Measurements from ENCODE around the gene TFB2M. TPM values are rescaled to one million over a fixed set of nuclear protein-coding genes. Genes with fewer than 3 reads are reported as not detected.
"Not testable (repeated sequence)": the region's sequence is repeated elsewhere in the genome, so short reads cannot be mapped to it uniquely, and the experiment has no call there.

Gene TFB2M
- total and polyA plus RNA-seq, 2 donors (not counting 1 experiment from before 2014, with no cell fraction given), result 8.8 to 11.6 TPM

GRCh38 chr1:246564839-246565750, 966 bp downstream of the TFB2M start:
- Histone ChIP-seq H3K9ac (ENCODE audit: low read length) (peak overlapping the region; percentile 94), H3K27ac (ENCODE audit: low read length in 2 of 2) (peak overlapping the region in 1 of 2 donors; percentile 95), H3K79me2 (ENCODE audit: control insufficient read depth, insufficient read depth, low read length) (peaks cover 89% of the 10 kb centered on the region), H4K20me1 (ENCODE audit: control insufficient read depth, insufficient read depth, low read length, poor library complexity, severe bottlenecking) (peaks cover 23% of the 10 kb centered on the region), H3K4me2 (replicated peaks; ENCODE audit: low read depth, low read length, poor library complexity, severe bottlenecking) (peak overlapping the region; percentile 87), H3K4me1 (ENCODE audit: control insufficient read depth in 2 of 2, insufficient read depth in 2 of 2, low read length in 2 of 2) (peaks cover 40 to 42% of the 10 kb centered on the region in 2 donors), H3K9me3 (ENCODE audit: control extremely low read depth in 1 of 3, control insufficient read depth in 2 of 3, insufficient read depth in 1 of 3, low read length in 2 of 3) (no peaks in the 10 kb centered on the region), H3K4me3 (ENCODE audit: control extremely low read depth in 1 of 5, extremely low read depth in 1 of 5, insufficient read depth in 1 of 5, low read depth in 2 of 5, low read length in 4 of 5) (peak overlapping the region; percentile 70 to 100 (median 95)), H3K36me3 (replicated peaks in 1 of 2; ENCODE audit: control extremely low read depth in 1 of 2, control insufficient read depth in 1 of 2, extremely low read depth in 1 of 2, insufficient read depth in 2 of 2, low read length in 1 of 2) (peaks cover 2 to 4% of the 10 kb centered on the region in 2 experiments), H2AFZ (ENCODE audit: insufficient read depth, low read depth, low read length, poor library complexity, severe bottlenecking) (peak overlapping the region; percentile 93), H3K27me3 (replicated peaks in 1 of 4; ENCODE audit: control extremely low read depth in 1 of 4, control insufficient read depth in 3 of 4, insufficient read depth in 4 of 4, low read length in 3 of 4) (no peaks in the 10 kb centered on the region)
- ChIA-PET POLR2A (interaction anchor here (0.7 kb wide), 1 partner anchor 67 kb away, joined by 3 read pairs; no protein-coding TSS in a partner anchor), CTCF (interaction anchor here (0.6 to 1.0 kb wide), 2 partner anchors 9 to 135 kb away, joined by 3 to 4 read pairs; no protein-coding TSS in a partner anchor)
- intact Hi-C loops (cut with micrococcal nuclease), result loop anchor here (5.0 kb wide), 3 partner anchors 132 to 912 kb away; no protein-coding TSS in a partner anchor
- Mint-ChIP-seq H3K4me3 (peak overlapping the region; percentile 98), H3K9me3 (ENCODE audit: insufficient read depth) (no peaks in the 10 kb centered on the region), H3K4me1 (peaks cover 40% of the 10 kb centered on the region), H3K27ac (peak overlapping the region; percentile 94), H3K27me3 (no peaks in the 10 kb centered on the region)
- WGBS (ENCODE audit: insufficient coverage), result 40% methylated on average over 23 of the region's 33 CpGs
- DNase-seq, result peak; percentile 16
- TF ChIP-seq EZH2 (IDR thresholded peaks at IDR 0.05; ENCODE audit: borderline replicate concordance, insufficient read depth, low read depth, low read length, poor library complexity, severe bottlenecking) (no peak), CTCF (IDR thresholded peaks at IDR 0.05) (no peak)
- no peak for ATAC-seq (ENCODE audit: low read depth)

- DNase-seq; H3K4me3 ChIP-seq (ENCODE audit: control extremely low read depth in 1 of 5, extremely low read depth in 1 of 5, insufficient read depth in 1 of 5, low read depth in 2 of 5, low read length in 4 of 5); intact Hi-C loops (cut with micrococcal nuclease); H3K27me3 Mint-ChIP-seq; H2AFZ ChIP-seq (ENCODE audit: insufficient read depth, low read depth, low read length, poor library complexity, severe bottlenecking); H3K4me3 Mint-ChIP-seq; H3K4me2 ChIP-seq (replicated peaks; ENCODE audit: low read depth, low read length, poor library complexity, severe bottlenecking); H3K9me3 ChIP-seq (ENCODE audit: control extremely low read depth in 1 of 3, control insufficient read depth in 2 of 3, insufficient read depth in 1 of 3, low read length in 2 of 3); H3K9ac ChIP-seq (ENCODE audit: low read length); POLR2A ChIA-PET; H3K27ac ChIP-seq (ENCODE audit: low read length in 2 of 2); H3K27ac Mint-ChIP-seq; H3K27me3 ChIP-seq (replicated peaks in 1 of 4; ENCODE audit: control extremely low read depth in 1 of 4, control insufficient read depth in 3 of 4, insufficient read depth in 4 of 4, low read length in 3 of 4); H3K9me3 Mint-ChIP-seq (ENCODE audit: insufficient read depth); ATAC-seq (ENCODE audit: low read depth): not testable (repeated sequence)
- Histone ChIP-seq H4K20me1 (ENCODE audit: control insufficient read depth, insufficient read depth, low read length, poor library complexity, severe bottlenecking) (peaks cover 34% of the 10 kb centered on the region), H3K4me1 (ENCODE audit: control insufficient read depth in 2 of 2, insufficient read depth in 2 of 2, low read length in 2 of 2) (peaks cover 14 to 15% of the 10 kb centered on the region in 2 donors), H3K36me3 (replicated peaks in 1 of 2; ENCODE audit: control extremely low read depth in 1 of 2, control insufficient read depth in 1 of 2, extremely low read depth in 1 of 2, insufficient read depth in 2 of 2, low read length in 1 of 2) (peaks cover 10 to 32% of the 10 kb centered on the region in 2 experiments), H3K79me2 (ENCODE audit: control insufficient read depth, insufficient read depth, low read length) (peaks cover 82% of the 10 kb centered on the region)
- CTCF ChIA-PET, result interaction anchor here (0.6 kb wide), 1 partner anchor 812 kb away, joined by 3 read pairs; no protein-coding TSS in a partner anchor
- peaks cover 19% of the 10 kb centered on the region for H3K4me1 Mint-ChIP-seq
- WGBS (ENCODE audit: insufficient coverage), result 91% methylated on average over 8 of the region's 10 CpGs
These were observed 5.2 kb downstream of the TFB2M start for GRCh38 chr1:246560833-246561232.

All from B cell (primary cell).